Progenitor cell of endocrine pancreas (in vitro differentiated cells): Measurements from ENCODE around the gene WDR33. TPM values are rescaled to one million over a fixed set of nuclear protein-coding genes. Genes with fewer than 3 reads are reported as not detected.

Source experiments
- DNase-seq: peaks from one replicate; pipeline ENCODE4 v3.0.0; 2021; ENCODE audit warnings: low spot score; ENCODE audit not compliant: unreplicated experiment
- H3K27ac Mint-ChIP-seq: 2 replicates; pipeline ENCODE4 v1.8.0; 2021; ENCODE audit warnings: mild to moderate bottlenecking, moderate library complexity, mixed read lengths
- H3K27me3 Mint-ChIP-seq: 2 replicates; pipeline ENCODE4 v1.8.0; 2021; ENCODE audit warnings: mixed read lengths
- H3K36me3 Mint-ChIP-seq: 2 replicates; pipeline ENCODE4 v1.8.0; 2022; ENCODE audit warnings: mixed read lengths; ENCODE audit not compliant: insufficient read depth
- H3K4me1 Mint-ChIP-seq: 2 replicates; pipeline ENCODE4 v1.8.0; 2021; ENCODE audit warnings: low read depth, mixed read lengths
- H3K4me3 Mint-ChIP-seq: 2 replicates; pipeline ENCODE4 v1.8.0; 2021; ENCODE audit warnings: low read depth, mild to moderate bottlenecking, moderate library complexity, mixed read lengths
- H3K9me3 Mint-ChIP-seq: 2 replicates; pipeline ENCODE4 v1.8.0; 2021; ENCODE audit warnings: low read depth, mixed read lengths
- CTCF ChIP-seq: fragments of 200-600 bp; sonication (generic); IDR thresholded peaks from one replicate; pipeline ENCODE4 v1.5.0; 2021; ENCODE audit warnings: antibody characterized with exemption, mild to moderate bottlenecking; ENCODE audit not compliant: unreplicated experiment
- total RNA-seq: library from RNA; stranded (reverse); gene quantifications from 2 replicates; pipeline ENCODE4 v1.2.1, GENCODE V29; 2021

Gene WDR33
- total RNA-seq, 1 donor from 2014 or later: 74.2 TPM

- Mint-ChIP-seq H3K9me3 (no peaks in the 10 kb centered on the region), H3K27me3 (peaks cover 73% of the 10 kb centered on the region), H3K4me1 (peaks cover 10% of the 10 kb centered on the region), H3K4me3 (peak within 1 kb of the TSS; percentile 71), H3K27ac (peak within 1 kb of the TSS; percentile 78), H3K36me3 (no peaks in the 10 kb centered on the region)
- TF ChIP-seq CTCF: no peak
- no peak for DNase-seq
Observed at GRCh38 chr2:127675331-127676261, 135.4 kb downstream of the WDR33 start, which contains the start of gene LIMS2. TSS of gene LIMS2 (minus strand) at chr2:127675530. CDS start at chr2:127675024, 506 bp downstream.

- no peak for TF ChIP-seq CTCF
- Mint-ChIP-seq H3K9me3 (no peaks in the 10 kb centered on the region), H3K4me1 (peaks cover 10% of the 10 kb centered on the region), H3K27ac (no peak overlapping the region), H3K27me3 (peaks cover 78% of the 10 kb centered on the region), H3K4me3 (peak overlapping the region; percentile 68), H3K36me3 (no peaks in the 10 kb centered on the region)
- DNase-seq: no peak
Observed at GRCh38 chr2:127674241-127675209, 136.4 kb downstream of the WDR33 start.

GRCh38 chr2:127673291-127674069 lies 137.5 kb downstream of the WDR33 start:
- Mint-ChIP-seq H3K4me1 (peaks cover 10% of the 10 kb centered on the region), H3K36me3 (no peaks in the 10 kb centered on the region), H3K4me3 (no peak overlapping the region), H3K27ac (no peak overlapping the region), H3K27me3 (peaks cover 77% of the 10 kb centered on the region), H3K9me3 (no peaks in the 10 kb centered on the region)
- TF ChIP-seq CTCF: no peak
- no peak for DNase-seq

GRCh38 chr2:127672341-127673224 lies 138.4 kb downstream of the WDR33 start:
- peaks cover 69% of the 10 kb centered on the region for H3K27me3 Mint-ChIP-seq
- TF ChIP-seq CTCF: no peak
- no peak for DNase-seq
- no peaks in the 10 kb centered on the region for H3K36me3 Mint-ChIP-seq
- H3K27ac Mint-ChIP-seq: no peak overlapping the region
- H3K4me1 Mint-ChIP-seq: peaks cover 10% of the 10 kb centered on the region
- H3K4me3 Mint-ChIP-seq: no peak overlapping the region
- H3K9me3 Mint-ChIP-seq: no peaks in the 10 kb centered on the region
